ACC112 (cell line): ENCODE data around the gene TGFBR1.

Experiments used
- H2AFZ ChIP-seq: fragments of 200-600 bp; sonication (generic); one replicate; pipeline ENCODE4 v1.6.0; 2017; ENCODE audit warnings: antibody characterized with exemption, low read length; ENCODE audit not compliant: unreplicated experiment
- H3K27ac ChIP-seq: fragments of 200-600 bp; sonication (generic); 2 replicates; pipeline ENCODE4 v1.5.1; 2014; ENCODE audit warnings: low read depth, mild to moderate bottlenecking, antibody characterized with exemption, low read length, moderate library complexity
- H3K27me3 ChIP-seq: fragments of 200-600 bp; sonication (generic); 2 replicates; pipeline ENCODE4 v1.6.1; 2014; ENCODE audit warnings: mild to moderate bottlenecking, antibody characterized with exemption, low read length, moderate library complexity, mixed read lengths; ENCODE audit not compliant: insufficient read depth
- H3K36me3 ChIP-seq: fragments of 200-600 bp; sonication (generic); 2 replicates; pipeline ENCODE4 v1.6.1; 2016; ENCODE audit warnings: mild to moderate bottlenecking, antibody characterized with exemption, low read length, moderate library complexity, mixed read lengths; ENCODE audit not compliant: insufficient read depth
- H3K4me1 ChIP-seq: fragments of 200-600 bp; sonication (generic); one replicate; pipeline ENCODE4 v1.6.1; 2016; ENCODE audit warnings: low read length, mixed read lengths; ENCODE audit not compliant: insufficient read depth, unreplicated experiment, control insufficient read depth
- H3K4me3 ChIP-seq: fragments of 200-600 bp; sonication (generic); 2 replicates; pipeline ENCODE4 v1.5.1; 2014; ENCODE audit warnings: mild to moderate bottlenecking, low read depth, low read length
- H3K79me2 ChIP-seq: fragments of 200-600 bp; sonication (generic); one replicate; pipeline ENCODE4 v1.6.0; 2016; ENCODE audit warnings: low read length; ENCODE audit not compliant: control insufficient read depth, unreplicated experiment, insufficient read depth

The TGFBR1 gene

GRCh38 chr9:99169982-99170761 is 65.3 kb downstream of the TGFBR1 start:
- Histone ChIP-seq H3K4me1 (peaks cover 7% of the 10 kb centered on the region), H2AFZ (no peak overlapping the region)

GRCh38 chr9:99171225-99172123 is 66.6 kb downstream of the TGFBR1 start:
- H3K79me2 ChIP-seq: no peaks in the 10 kb centered on the region
- no peaks in the 10 kb centered on the region for H3K36me3 ChIP-seq
- H3K27me3 ChIP-seq: peaks cover 16% of the 10 kb centered on the region
- no peak overlapping the region for H2AFZ ChIP-seq
- H3K27ac ChIP-seq: no peak overlapping the region
- H3K4me1 ChIP-seq: peaks cover 7% of the 10 kb centered on the region
- no peak overlapping the region for H3K4me3 ChIP-seq

More at GRCh38 chr9:99169982-99170761, 65.3 kb downstream of the TGFBR1 start:
- no peak overlapping the region for H3K4me3 ChIP-seq
- peaks cover 16% of the 10 kb centered on the region for H3K27me3 ChIP-seq
- no peaks in the 10 kb centered on the region for H3K79me2 ChIP-seq
- no peaks in the 10 kb centered on the region for H3K36me3 ChIP-seq
- no peak overlapping the region for H3K27ac ChIP-seq

- no peaks in the 10 kb centered on the region for H3K79me2 ChIP-seq
- no peak overlapping the region for H3K27ac ChIP-seq
- peaks cover 16% of the 10 kb centered on the region for H3K27me3 ChIP-seq
- H2AFZ ChIP-seq: no peak overlapping the region
- H3K4me3 ChIP-seq: no peak overlapping the region
- H3K4me1 ChIP-seq: peaks cover 7% of the 10 kb centered on the region
- H3K36me3 ChIP-seq: no peaks in the 10 kb centered on the region
Measured at GRCh38 chr9:99172124-99173091, 67.5 kb downstream of the TGFBR1 start.

- Histone ChIP-seq H3K4me1 (peaks cover 7% of the 10 kb centered on the region), H3K27me3 (peaks cover 10% of the 10 kb centered on the region), H3K27ac (no peak overlapping the region), H3K36me3 (no peaks in the 10 kb centered on the region), H2AFZ (no peak overlapping the region), H3K4me3 (no peak overlapping the region), H3K79me2 (no peaks in the 10 kb centered on the region)
Measured at GRCh38 chr9:99173570-99174504, 68.9 kb downstream of the TGFBR1 start.

- Histone ChIP-seq H3K4me1 (peaks cover 7% of the 10 kb centered on the region), H3K27me3 (no peaks in the 10 kb centered on the region), H3K27ac (no peak overlapping the region), H3K36me3 (no peaks in the 10 kb centered on the region), H3K4me3 (no peak overlapping the region), H3K79me2 (no peaks in the 10 kb centered on the region), H2AFZ (no peak overlapping the region)
Measured at GRCh38 chr9:99176527-99177013, 71.7 kb downstream of the TGFBR1 start.

GRCh38 chr9:99177576-99178366 is 72.9 kb downstream of the TGFBR1 start:
- Histone ChIP-seq H3K27me3 (no peaks in the 10 kb centered on the region), H2AFZ (no peak overlapping the region), H3K4me1 (peaks cover 7% of the 10 kb centered on the region), H3K79me2 (no peaks in the 10 kb centered on the region), H3K27ac (no peak overlapping the region), H3K4me3 (no peak overlapping the region), H3K36me3 (no peaks in the 10 kb centered on the region)

- no peaks in the 10 kb centered on the region for H3K36me3 ChIP-seq
- no peak overlapping the region for H3K27ac ChIP-seq
- H3K79me2 ChIP-seq: no peaks in the 10 kb centered on the region
- peaks cover 2% of the 10 kb centered on the region for H3K4me1 ChIP-seq
- H2AFZ ChIP-seq: no peak overlapping the region
- no peaks in the 10 kb centered on the region for H3K27me3 ChIP-seq
- H3K4me3 ChIP-seq: no peak overlapping the region
Measured at GRCh38 chr9:99178912-99179872, 74.3 kb downstream of the TGFBR1 start.

- no peaks in the 10 kb centered on the region for H3K4me1 ChIP-seq
- H3K27ac ChIP-seq: no peak overlapping the region
- H3K27me3 ChIP-seq: no peaks in the 10 kb centered on the region
Measured at GRCh38 chr9:99180199-99180598, 75.3 kb downstream of the TGFBR1 start.

More at GRCh38 chr9:99180199-99180598, 75.3 kb downstream of the TGFBR1 start:
- Histone ChIP-seq H3K79me2 (no peaks in the 10 kb centered on the region), H3K4me3 (no peak overlapping the region), H3K36me3 (no peaks in the 10 kb centered on the region), H2AFZ (no peak overlapping the region)
